GM10266 (cell line): ENCODE measurements around the gene TMC6.

Experiments
- DNase-seq: peaks from one replicate; pipeline ENCODE4 v3.0.0; 2012; ENCODE audit errors: extremely low spot score
- CTCF ChIP-seq: IDR thresholded peaks from 2 replicates; pipeline ENCODE4 v1.5.1; 2012; ENCODE audit warnings: mild to moderate bottlenecking, low read depth; ENCODE audit not compliant: control insufficient read depth, insufficient read depth; ENCODE audit errors: missing control alignments

TMC6 gene

GRCh38 chr17:78122931-78123249 is 5.7 kb downstream of the TMC6 start:
- no peak for TF ChIP-seq CTCF
- no peak for DNase-seq

- TF ChIP-seq CTCF = no peak
- no peak for DNase-seq
Observed at GRCh38 chr17:78122216-78122930, 6.2 kb downstream of the TMC6 start.

GRCh38 chr17:78121801-78122215 is 6.7 kb downstream of the TMC6 start:
- no peak for TF ChIP-seq CTCF

GRCh38 chr17:78120971-78121800 is 7.4 kb downstream of the TMC6 start:
- no peak for DNase-seq

More at GRCh38 chr17:78121801-78122215, 6.7 kb downstream of the TMC6 start:
- DNase-seq = no peak

GRCh38 chr17:78120537-78120936 is 8.0 kb downstream of the TMC6 start:
- no peak for DNase-seq
- no peak for TF ChIP-seq CTCF

More at GRCh38 chr17:78120971-78121800, 7.4 kb downstream of the TMC6 start:
- no peak for TF ChIP-seq CTCF

GRCh38 chr17:78118801-78119241 is 9.7 kb downstream of the TMC6 start:
- DNase-seq = no peak
- TF ChIP-seq CTCF = no peak
